H9 (cell line): ENCODE data around the gene IGF1R. TPM values are rescaled to one million over a fixed set of nuclear protein-coding genes. Genes with fewer than 3 reads are reported as not detected.

ENCODE experiments used
- DNase-seq: peaks from one replicate; pipeline ENCODE4 v3.0.0-alpha.2; 2017
- H2AFZ ChIP-seq: one replicate; pipeline ENCODE4 v1.6.1; 2013; ENCODE audit warnings: mild to moderate bottlenecking, low read length, control low read depth, moderate library complexity
- H2AK5ac ChIP-seq: 2 replicates; pipeline ENCODE4 v1.6.1; 2013; ENCODE audit warnings: low read length, control low read depth, mixed read lengths; ENCODE audit not compliant: insufficient read length
- H2BK120ac ChIP-seq: one replicate; pipeline ENCODE4 v1.6.1; 2013; ENCODE audit warnings: low read depth, mild to moderate bottlenecking, low read length, control low read depth, inconsistent platforms; ENCODE audit not compliant: poor library complexity, severe bottlenecking
- H2BK12ac ChIP-seq: 2 replicates; pipeline ENCODE4 v1.6.1; 2013; ENCODE audit warnings: low read length, control low read depth, mixed read lengths, low read depth; ENCODE audit not compliant: insufficient read length
- H2BK15ac ChIP-seq: 2 replicates; pipeline ENCODE4 v1.6.1; 2013; ENCODE audit warnings: low read depth, low read length, control low read depth
- H2BK20ac ChIP-seq: one replicate; pipeline ENCODE4 v1.6.1; 2013; ENCODE audit warnings: low read depth, mild to moderate bottlenecking, low read length, control low read depth, inconsistent platforms; ENCODE audit not compliant: poor library complexity, severe bottlenecking
- H2BK5ac ChIP-seq: 2 replicates; pipeline ENCODE4 v1.6.1; 2013; ENCODE audit warnings: low read length, control low read depth, mixed read lengths; ENCODE audit not compliant: insufficient read length
- H3K14ac ChIP-seq: 2 replicates; pipeline ENCODE4 v1.6.1; 2013; ENCODE audit warnings: low read length, control low read depth; ENCODE audit not compliant: insufficient read depth
- H3K18ac ChIP-seq: 2 replicates; pipeline ENCODE4 v1.6.1; 2013; ENCODE audit warnings: low read depth, mild to moderate bottlenecking, mixed read lengths, low read length, control low read depth; ENCODE audit not compliant: insufficient read length
- H3K23ac ChIP-seq: 2 replicates; pipeline ENCODE4 v1.6.1; 2013; ENCODE audit warnings: low read length, control low read depth, mixed read lengths, low read depth; ENCODE audit not compliant: insufficient read length
- H3K23me2 ChIP-seq: 2 replicates; pipeline ENCODE4 v1.6.1; 2013; ENCODE audit warnings: low read depth, mild to moderate bottlenecking, mixed read lengths, low read length, control low read depth; ENCODE audit not compliant: insufficient read length, poor library complexity, severe bottlenecking
- H3K27ac ChIP-seq: 2 replicates; pipeline ENCODE4 v1.5.1; 2013; ENCODE audit warnings: low read length, control low read depth, mixed read lengths, low read depth; ENCODE audit not compliant: insufficient read length
- H3K27me3 ChIP-seq: 2 replicates; pipeline ENCODE4 v1.6.1; 2013; ENCODE audit warnings: low read length, control low read depth, inconsistent platforms; ENCODE audit not compliant: insufficient read depth
- H3K4ac ChIP-seq: 2 replicates; pipeline ENCODE4 v1.6.1; 2013; ENCODE audit warnings: low read depth, mild to moderate bottlenecking, control low read depth, inconsistent platforms, low read length, moderate library complexity
- H3K4me1 ChIP-seq: 2 replicates; pipeline ENCODE4 v1.6.1; 2013; ENCODE audit warnings: low read length, control low read depth, inconsistent platforms; ENCODE audit not compliant: insufficient read depth
- H3K4me2 ChIP-seq: 2 replicates; pipeline ENCODE4 v1.6.1; 2013; ENCODE audit warnings: low read length, control low read depth, mixed read lengths; ENCODE audit not compliant: insufficient read length, insufficient read depth
- H3K56ac ChIP-seq: 2 replicates; pipeline ENCODE4 v1.6.1; 2013; ENCODE audit warnings: low read depth, mild to moderate bottlenecking, mixed read lengths, low read length, control low read depth; ENCODE audit not compliant: insufficient read length
- H3K79me1 ChIP-seq: 2 replicates; pipeline ENCODE4 v1.6.1; 2013; ENCODE audit warnings: low read depth, mild to moderate bottlenecking, moderate library complexity, low read length, control low read depth, inconsistent platforms; ENCODE audit not compliant: insufficient read depth, poor library complexity, severe bottlenecking
- H3K79me2 ChIP-seq: 2 replicates; pipeline ENCODE4 v1.6.1; 2013; ENCODE audit warnings: low read length, control low read depth, inconsistent platforms; ENCODE audit not compliant: insufficient read depth
- H3K9ac ChIP-seq: 2 replicates; pipeline ENCODE4 v1.6.1; 2013; ENCODE audit warnings: low read length, control low read depth, mixed read lengths; ENCODE audit not compliant: insufficient read length; ENCODE audit errors: extremely low read depth
- H3K9me3 ChIP-seq: one replicate; pipeline ENCODE4 v1.6.1; 2013; ENCODE audit warnings: low read depth, low read length, inconsistent platforms; ENCODE audit not compliant: control insufficient read depth
- H3T11ph ChIP-seq: one replicate; pipeline ENCODE4 v1.6.1; 2013; ENCODE audit warnings: mild to moderate bottlenecking, low read length, control low read depth, inconsistent platforms
- H4K20me1 ChIP-seq: one replicate; pipeline ENCODE4 v1.6.1; 2013; ENCODE audit not compliant: control insufficient read depth, insufficient read length, insufficient read depth
- H4K5ac ChIP-seq: 2 replicates; pipeline ENCODE4 v1.6.1; 2013; ENCODE audit warnings: low read depth, mild to moderate bottlenecking, mixed read lengths, low read length, control low read depth; ENCODE audit not compliant: insufficient read length
- H4K8ac ChIP-seq: replicated peaks from 2 replicates; pipeline ENCODE4 v1.6.1; 2013; ENCODE audit warnings: low read length, control low read depth, mixed read lengths, low read depth; ENCODE audit not compliant: insufficient read length
- H4K91ac ChIP-seq: 2 replicates; pipeline ENCODE4 v1.6.1; 2013; ENCODE audit warnings: low read depth, mild to moderate bottlenecking, moderate library complexity, mixed read lengths, low read length, control low read depth; ENCODE audit not compliant: insufficient read length
- H3K27ac Mint-ChIP-seq, 3 experiments: 2 replicates in 2 of 3; 3 replicates in 1 of 3; pipeline ENCODE4 v1.8.0; 2020 to 2021; ENCODE audit warnings: mixed read lengths in 3 of 3, mild to moderate bottlenecking in 1 of 3, moderate library complexity in 1 of 3
- H3K27me3 Mint-ChIP-seq: 2 replicates; pipeline ENCODE4 v1.8.0; 2021; ENCODE audit warnings: low read depth, mild to moderate bottlenecking, moderate library complexity, mixed read lengths
- H3K36me3 Mint-ChIP-seq, 3 experiments: 2 replicates in 2 of 3; 3 replicates in 1 of 3; pipeline ENCODE4 v1.8.0; 2020 to 2021; ENCODE audit warnings: low read depth in 3 of 3, mixed read lengths in 3 of 3; ENCODE audit not compliant: insufficient read depth in 1 of 3
- H3K4me1 Mint-ChIP-seq, 2 experiments: 2 replicates each; pipeline ENCODE4 v1.8.0; 2020; ENCODE audit warnings: mixed read lengths in 2 of 2
- H3K4me3 Mint-ChIP-seq, 2 experiments: 2 replicates in 1 of 2; 3 replicates in 1 of 2; pipeline ENCODE4 v1.8.0; 2020 to 2021; ENCODE audit warnings: mild to moderate bottlenecking in 2 of 2, mixed read lengths in 2 of 2, moderate library complexity in 1 of 2
- H3K9me3 Mint-ChIP-seq, 2 experiments: 2 replicates in 1 of 2; 3 replicates in 1 of 2; pipeline ENCODE4 v1.8.0; 2020; ENCODE audit warnings: mild to moderate bottlenecking in 2 of 2, mixed read lengths in 2 of 2, moderate library complexity in 1 of 2
- CTCF ChIP-seq: fragments of 200-600 bp; sonication (generic); conservative IDR thresholded peaks from 3 replicates; pipeline ENCODE4 v1.8.0; 2021; ENCODE audit warnings: antibody characterized with exemption, mild to moderate bottlenecking
- WGBS: extraction: QIAGEN DNeasy Blood & Tissue Kit; methylation state at CpG from one replicate; pipeline ENCODE4 v1.1.7; 2013; ENCODE audit warnings: missing lambda C conversion rate, low lambda C conversion rate, mixed read lengths; ENCODE audit not compliant: insufficient read length; ENCODE audit errors: extremely low coverage; 5-methylcytosine and 5-hydroxymethylcytosine counted together
- total RNA-seq: library from RNA; stranded (reverse); gene quantifications from 2 replicates; pipeline ENCODE4 v1.2.1, GENCODE V29; 2021

The IGF1R gene
- total RNA-seq, 1 experiment from 2014 or later = 70.0 TPM

GRCh38 chr15:98682992-98683701 lies 34.8 kb downstream of the IGF1R start:
- Histone ChIP-seq H3K18ac (no peak overlapping the region), H4K20me1 (no peaks in the 10 kb centered on the region), H2BK20ac (no peak overlapping the region), H3K23ac (no peak overlapping the region), H3K9ac (no peak overlapping the region), H3K14ac (no peak overlapping the region), H3K23me2 (no peaks in the 10 kb centered on the region), H4K5ac (no peak overlapping the region), H2AFZ (no peak overlapping the region), H3K4me2 (no peak overlapping the region), H2AK5ac (no peak overlapping the region), H3K56ac (no peak overlapping the region), H2BK15ac (no peak overlapping the region), H3K27ac (peak overlapping the region; percentile 28), H3T11ph (no peak overlapping the region), H2BK5ac (no peak overlapping the region), H3K9me3 (no peaks in the 10 kb centered on the region), H3K79me1 (peaks cover 7% of the 10 kb centered on the region), H4K91ac (no peak overlapping the region), H3K27me3 (no peaks in the 10 kb centered on the region), H4K8ac (no peak overlapping the region), H2BK120ac (no peak overlapping the region), H3K79me2 (peaks cover 75% of the 10 kb centered on the region; the same call in 1 of the 2 replicates), H3K4me1 (peaks cover 25% of the 10 kb centered on the region), H3K4ac (no peak overlapping the region), H2BK12ac (no peak overlapping the region)
- Mint-ChIP-seq H3K27ac (peak overlapping the region in 2 of 3 experiments; percentile 10 to 51; a peak in 5 of 7 replicates), H3K4me3 (no peak overlapping the region), H3K27me3 (no peaks in the 10 kb centered on the region), H3K9me3 (no peaks in the 10 kb centered on the region), H3K4me1 (peaks cover 57 to 58% of the 10 kb centered on the region in 2 experiments), H3K36me3 (no peaks in the 10 kb centered on the region; a peak in 1 of 7 replicates)
- no peak for TF ChIP-seq CTCF
- DNase-seq = no peak
- no CpG with 5 or more reads among the region's 9 CpGs for WGBS
